Measurements from ENCODE around the gene BTBD2. TPM values are rescaled to one million over a fixed set of nuclear protein-coding genes. Genes with fewer than 3 reads are reported as not detected.

BTBD2 gene
- total and polyA plus RNA-seq, 7 donors: 31.9 to 82.8 (median 46.2) TPM

GRCh38 chr19:2050349-2050990 is 35.0 kb upstream of the BTBD2 start:
- peak in 1 of 2 donors; percentile 4 for TF ChIP-seq POLR2A (IDR thresholded peaks at IDR 0.05)
- no peak for TF ChIP-seq CTCF (IDR thresholded peaks at IDR 0.05)
- Histone ChIP-seq H3K4me1 (peaks cover 0 to 64% (median 61%) of the 10 kb centered on the region in 4 donors), H3K4me3 (peak overlapping the region; percentile 76 to 100 (median 89)), H3K9me3 (no peaks in the 10 kb centered on the region), H3K27ac (peak overlapping the region; percentile 91 to 99 (median 96)), H3K36me3 (peaks cover 12 to 22% (median 16%) of the 10 kb centered on the region in 4 donors), H3K27me3 (no peaks in the 10 kb centered on the region)
- WGBS, 2 donors: 1% methylated on average over 49 of the region's 49 CpGs
- no peak for DNase-seq
- intact Hi-C loops (cut with DNase I): no loop called here

GRCh38 chr19:2049741-2050348 is 34.3 kb upstream of the BTBD2 start:
- peaks cover 0 to 66% (median 62%) of the 10 kb centered on the region in 4 donors for H3K4me1 ChIP-seq
- no peaks in the 10 kb centered on the region for H3K9me3 ChIP-seq
- peak; percentile 95 for DNase-seq
- no peaks in the 10 kb centered on the region for H3K27me3 ChIP-seq
- 0 to 1% methylated on average over 16 of the region's 16 CpGs for WGBS, 2 donors
- TF ChIP-seq POLR2AphosphoS5 (IDR thresholded peaks at IDR 0.05) (peak; percentile 82 to 88 (median 84)), CTCF (IDR thresholded peaks at IDR 0.05) (no peak), EP300 (IDR thresholded peaks at IDR 0.05) (no peak), POLR2A (IDR thresholded peaks at IDR 0.05) (peak; percentile 49 to 56)
- peak overlapping the region; percentile 91 to 99 (median 96) for H3K27ac ChIP-seq
- intact Hi-C loops (cut with DNase I): no loop called here
- H3K4me3 ChIP-seq: peak overlapping the region; percentile 76 to 100 (median 89)
- H3K36me3 ChIP-seq: peaks cover 18 to 28% (median 20%) of the 10 kb centered on the region in 4 donors

- Histone ChIP-seq H3K27me3 (no peaks in the 10 kb centered on the region), H3K27ac (peak overlapping the region; percentile 91 to 99 (median 96)), H3K36me3 (peaks cover 20 to 33% (median 22%) of the 10 kb centered on the region in 4 donors), H3K9me3 (no peaks in the 10 kb centered on the region), H3K4me1 (peaks cover 0 to 68% (median 67%) of the 10 kb centered on the region in 4 donors), H3K4me3 (peak overlapping the region; percentile 76 to 100 (median 89))
- WGBS, 2 donors: 33 to 66% methylated on average over 27 of the region's 27 CpGs
- DNase-seq: peak; percentile 81
- TF ChIP-seq CTCF (IDR thresholded peaks at IDR 0.05) (no peak), POLR2AphosphoS5 (IDR thresholded peaks at IDR 0.05) (peak in 1 of 4 donors; percentile 3)
- intact Hi-C loops (cut with DNase I): no loop called here
Measured at GRCh38 chr19:2048959-2049740, 33.6 kb upstream of the BTBD2 start.

- intact Hi-C loops (cut with DNase I): no loop called here
- H3K36me3 ChIP-seq: peaks cover 20 to 34% (median 22%) of the 10 kb centered on the region in 4 donors
- H3K27ac ChIP-seq: peak overlapping the region; percentile 91 to 99 (median 96)
- no peaks in the 10 kb centered on the region for H3K9me3 ChIP-seq
- peak; percentile 65 for DNase-seq
- 50 to 78% methylated on average over 17 of the region's 17 CpGs for WGBS, 2 donors
- TF ChIP-seq CTCF (IDR thresholded peaks at IDR 0.05) (no peak), POLR2AphosphoS5 (IDR thresholded peaks at IDR 0.05) (no peak), EP300 (IDR thresholded peaks at IDR 0.05) (no peak), POLR2A (IDR thresholded peaks at IDR 0.05) (no peak)
- peak overlapping the region; percentile 76 to 100 (median 89) for H3K4me3 ChIP-seq
- H3K27me3 ChIP-seq: no peaks in the 10 kb centered on the region
- H3K4me1 ChIP-seq: peaks cover 0 to 76% (median 74%) of the 10 kb centered on the region in 4 donors
Measured at GRCh38 chr19:2048104-2048958, 32.8 kb upstream of the BTBD2 start.

Data from sigmoid colon (tissue), 7 donors.